GDM1 (cell line): ENCODE results near the gene DDO.
A peak's percentile ranks its signal among the peaks of the same experiment; 100 is the strongest.

ENCODE experiments used
- DNase-seq: peaks from one replicate; lab custom pipeline; 2025; lab: John Stamatoyannopoulos, UW

DDO gene

GRCh38 chr6:110415086-110415916 lies at the start of gene DDO:
DDO (minus strand) TSS chr6:110415575; CDS start chr6:110413462, 2,113 bp downstream.
- DNase-seq, result no peak

- no peak for DNase-seq
Measured at GRCh38 chr6:110462884-110463481, 47.6 kb upstream of the DDO start.

- no peak for DNase-seq
Measured at GRCh38 chr6:110461376-110461775, 46.0 kb upstream of the DDO start.

GRCh38 chr6:110459137-110459536 lies 43.8 kb upstream of the DDO start:
- no peak for DNase-seq

- no peak for DNase-seq
Measured at GRCh38 chr6:110458476-110458875, 43.1 kb upstream of the DDO start.

GRCh38 chr6:110457567-110458175 lies 42.3 kb upstream of the DDO start:
- peak; percentile 9 for DNase-seq

- no peak for DNase-seq
Measured at GRCh38 chr6:110456694-110457093, 41.3 kb upstream of the DDO start.

GRCh38 chr6:110449541-110449895 lies 34.1 kb upstream of the DDO start:
- DNase-seq, result no peak

- peak; percentile 51 for DNase-seq
Measured at GRCh38 chr6:110448846-110449540, 33.6 kb upstream of the DDO start.

- DNase-seq, result no peak
Measured at GRCh38 chr6:110447761-110448160, 32.4 kb upstream of the DDO start.

- DNase-seq, result no peak
Measured at GRCh38 chr6:110446405-110446804, 31.0 kb upstream of the DDO start.

GRCh38 chr6:110440026-110440425 lies 24.7 kb upstream of the DDO start:
- DNase-seq, result no peak

- DNase-seq, result no peak
Measured at GRCh38 chr6:110439356-110439755, 24.0 kb upstream of the DDO start.

- DNase-seq, result no peak
Measured at GRCh38 chr6:110434961-110435602, 19.7 kb upstream of the DDO start.

- no peak for DNase-seq
Measured at GRCh38 chr6:110432285-110432900, 17.0 kb upstream of the DDO start.

- no peak for DNase-seq
Measured at GRCh38 chr6:110430741-110431140, 15.4 kb upstream of the DDO start.

- DNase-seq, result no peak
Measured at GRCh38 chr6:110430236-110430635, 14.9 kb upstream of the DDO start.

GRCh38 chr6:110428153-110428552 lies 12.8 kb upstream of the DDO start:
- DNase-seq, result no peak

GRCh38 chr6:110425816-110426215 lies 10.4 kb upstream of the DDO start:
- DNase-seq, result no peak

GRCh38 chr6:110422444-110422822 lies 7.1 kb upstream of the DDO start:
- no peak for DNase-seq

GRCh38 chr6:110421749-110422443 lies 6.5 kb upstream of the DDO start:
- DNase-seq, result peak; percentile 92
